ENCODE data around the gene ZNF462. TPM values are rescaled to one million over a fixed set of nuclear protein-coding genes. Genes with fewer than 3 reads are reported as not detected.
"Not testable (repeated sequence)": the region's sequence is repeated elsewhere in the genome, so short reads cannot be mapped to it uniquely, and the experiment has no call there.

ZNF462 gene
- total and polyA plus RNA-seq, 12 donors, result 4.9 to 86.9 (median 38.5) TPM

GRCh38 chr9:106846307-106846706 is 16.7 kb upstream of the ZNF462 start:
- H3K36me3 ChIP-seq (replicated peaks in 1 of 2), result no peaks in the 10 kb centered on the region
- H3K27me3 ChIP-seq, result no peaks in the 10 kb centered on the region
- intact Hi-C loops (cut with DNase I), result no loop called here
- no peaks in the 10 kb centered on the region for H3K9me3 ChIP-seq (replicated peaks in 1 of 3)
- no peaks in the 10 kb centered on the region for H3K4me1 ChIP-seq (replicated peaks in 1 of 2)
- H3K27ac ChIP-seq, result no peak overlapping the region
- DNase-seq, result no peak
- WGBS, 4 donors, result 91 to 97% (median 92%) methylated on average over 1 of the region's 1 CpG
- no peak for TF ChIP-seq POLR2A (IDR thresholded peaks at IDR 0.05)
- TF ChIP-seq, protein P1, sequence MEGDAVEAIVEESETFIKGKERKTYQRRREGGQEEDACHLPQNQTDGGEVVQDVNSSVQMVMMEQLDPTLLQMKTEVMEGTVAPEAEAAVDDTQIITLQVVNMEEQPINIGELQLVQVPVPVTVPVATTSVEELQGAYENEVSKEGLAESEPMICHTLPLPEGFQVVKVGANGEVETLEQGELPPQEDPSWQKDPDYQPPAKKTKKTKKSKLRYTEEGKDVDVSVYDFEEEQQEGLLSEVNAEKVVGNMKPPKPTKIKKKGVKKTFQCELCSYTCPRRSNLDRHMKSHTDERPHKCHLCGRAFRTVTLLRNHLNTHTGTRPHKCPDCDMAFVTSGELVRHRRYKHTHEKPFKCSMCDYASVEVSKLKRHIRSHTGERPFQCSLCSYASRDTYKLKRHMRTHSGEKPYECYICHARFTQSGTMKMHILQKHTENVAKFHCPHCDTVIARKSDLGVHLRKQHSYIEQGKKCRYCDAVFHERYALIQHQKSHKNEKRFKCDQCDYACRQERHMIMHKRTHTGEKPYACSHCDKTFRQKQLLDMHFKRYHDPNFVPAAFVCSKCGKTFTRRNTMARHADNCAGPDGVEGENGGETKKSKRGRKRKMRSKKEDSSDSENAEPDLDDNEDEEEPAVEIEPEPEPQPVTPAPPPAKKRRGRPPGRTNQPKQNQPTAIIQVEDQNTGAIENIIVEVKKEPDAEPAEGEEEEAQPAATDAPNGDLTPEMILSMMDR (IDR thresholded peaks at IDR 0.05), result no peak
- H3K4me3 ChIP-seq, result no peak overlapping the region

GRCh38 chr9:106846857-106847256 is 16.1 kb upstream of the ZNF462 start:
- WGBS, 4 donors, result 92 to 98% (median 95%) methylated on average over 2 of the region's 2 CpGs
- no peaks in the 10 kb centered on the region for H3K9me3 ChIP-seq (replicated peaks in 1 of 3)
- H3K4me1 ChIP-seq (replicated peaks in 1 of 2), result no peaks in the 10 kb centered on the region
- no peak overlapping the region for H3K4me3 ChIP-seq
- TF ChIP-seq POLR2A (IDR thresholded peaks at IDR 0.05), result no peak
- TF ChIP-seq, protein P1 (IDR thresholded peaks at IDR 0.05), result no peak
- no peak for DNase-seq
- no peak overlapping the region for H3K27ac ChIP-seq
- H3K27me3 ChIP-seq, result no peaks in the 10 kb centered on the region
- H3K36me3 ChIP-seq (replicated peaks in 1 of 2), result no peaks in the 10 kb centered on the region
- intact Hi-C loops (cut with DNase I), result no loop called here

- H3K4me3 ChIP-seq; H3K4me1 ChIP-seq (replicated peaks in 1 of 2); DNase-seq; H3K36me3 ChIP-seq (replicated peaks in 1 of 2); H3K27me3 ChIP-seq; H3K27ac ChIP-seq; intact Hi-C loops (cut with DNase I); H3K9me3 ChIP-seq (replicated peaks in 1 of 3): not testable (repeated sequence)
- WGBS, 4 donors, result 93 to 96% (median 95%) methylated on average over 8 of the region's 8 CpGs
Measured at GRCh38 chr9:106851640-106852039, 11.3 kb upstream of the ZNF462 start.

- peaks cover 0 to 6% of the 10 kb centered on the region in 2 donors for H3K4me1 ChIP-seq (replicated peaks in 1 of 2)
- WGBS, 4 donors, result 94 to 96% (median 95%) methylated on average over 3 of the region's 3 CpGs
- DNase-seq, result no peak
- no peaks in the 10 kb centered on the region for H3K36me3 ChIP-seq (replicated peaks in 1 of 2)
- H3K4me3 ChIP-seq, result no peak overlapping the region
- no peaks in the 10 kb centered on the region for H3K27me3 ChIP-seq
- H3K27ac ChIP-seq, result no peak overlapping the region
- TF ChIP-seq POLR2A (IDR thresholded peaks at IDR 0.05), result no peak
- TF ChIP-seq, protein P1 (IDR thresholded peaks at IDR 0.05), result no peak
- peaks cover 0 to 7% (median 0%) of the 10 kb centered on the region in 3 donors for H3K9me3 ChIP-seq (replicated peaks in 1 of 3)
- intact Hi-C loops (cut with DNase I), result no loop called here
Measured at GRCh38 chr9:106857811-106858470, 5.0 kb upstream of the ZNF462 start.
